Measurements from ENCODE around the gene BANF1. TPM values are rescaled to one million over a fixed set of nuclear protein-coding genes. Genes with fewer than 3 reads are reported as not detected.

Gene BANF1
- total and polyA plus RNA-seq, 4 donors: 10.7 to 100.0 (median 47.0) TPM

DNA sequence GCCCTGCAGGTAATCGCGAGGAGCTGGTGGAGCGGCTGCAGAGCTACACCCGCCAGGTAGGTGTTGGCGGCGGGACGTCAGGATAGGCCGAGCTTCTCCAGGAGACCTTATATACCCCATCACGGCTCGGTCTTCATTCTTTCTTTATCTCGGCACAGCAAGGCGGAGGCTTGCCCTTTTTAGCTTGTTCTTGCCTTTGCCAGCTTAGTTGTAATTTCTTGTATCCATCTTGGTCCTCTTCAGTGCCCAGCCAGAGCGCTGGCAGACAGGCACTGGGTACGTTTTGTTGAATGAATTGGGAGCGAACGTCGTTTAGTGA, 50.3 kb downstream of the BANF1 start:
- TF ChIP-seq REST (IDR thresholded peaks at IDR 0.05): peak; percentile 23
- TF ChIP-seq, protein P1, sequence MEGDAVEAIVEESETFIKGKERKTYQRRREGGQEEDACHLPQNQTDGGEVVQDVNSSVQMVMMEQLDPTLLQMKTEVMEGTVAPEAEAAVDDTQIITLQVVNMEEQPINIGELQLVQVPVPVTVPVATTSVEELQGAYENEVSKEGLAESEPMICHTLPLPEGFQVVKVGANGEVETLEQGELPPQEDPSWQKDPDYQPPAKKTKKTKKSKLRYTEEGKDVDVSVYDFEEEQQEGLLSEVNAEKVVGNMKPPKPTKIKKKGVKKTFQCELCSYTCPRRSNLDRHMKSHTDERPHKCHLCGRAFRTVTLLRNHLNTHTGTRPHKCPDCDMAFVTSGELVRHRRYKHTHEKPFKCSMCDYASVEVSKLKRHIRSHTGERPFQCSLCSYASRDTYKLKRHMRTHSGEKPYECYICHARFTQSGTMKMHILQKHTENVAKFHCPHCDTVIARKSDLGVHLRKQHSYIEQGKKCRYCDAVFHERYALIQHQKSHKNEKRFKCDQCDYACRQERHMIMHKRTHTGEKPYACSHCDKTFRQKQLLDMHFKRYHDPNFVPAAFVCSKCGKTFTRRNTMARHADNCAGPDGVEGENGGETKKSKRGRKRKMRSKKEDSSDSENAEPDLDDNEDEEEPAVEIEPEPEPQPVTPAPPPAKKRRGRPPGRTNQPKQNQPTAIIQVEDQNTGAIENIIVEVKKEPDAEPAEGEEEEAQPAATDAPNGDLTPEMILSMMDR (IDR thresholded peaks at IDR 0.05; ENCODE audit: low read depth, low read length, missing input control): no peak
- no peak for TF ChIP-seq HNF4G (IDR thresholded peaks at IDR 0.05)
- TF ChIP-seq FOXA1 (IDR thresholded peaks at IDR 0.05): no peak
- no peak for TF ChIP-seq GABPA (IDR thresholded peaks at IDR 0.05 in 1 of 2, conservative IDR thresholded peaks at IDR 0.05 in 1 of 2)
- TF ChIP-seq SP1 (IDR thresholded peaks at IDR 0.05): no peak
- TF ChIP-seq MAX (IDR thresholded peaks at IDR 0.05): no peak
- no peak for TF ChIP-seq YY1 (IDR thresholded peaks at IDR 0.05)
- no peak for TF ChIP-seq TAF1 (conservative IDR thresholded peaks at IDR 0.05)
- peak in 1 of 2 donors; percentile 90 for TF ChIP-seq HNF4A (conservative IDR thresholded peaks at IDR 0.05)
- TF ChIP-seq, protein P2, sequence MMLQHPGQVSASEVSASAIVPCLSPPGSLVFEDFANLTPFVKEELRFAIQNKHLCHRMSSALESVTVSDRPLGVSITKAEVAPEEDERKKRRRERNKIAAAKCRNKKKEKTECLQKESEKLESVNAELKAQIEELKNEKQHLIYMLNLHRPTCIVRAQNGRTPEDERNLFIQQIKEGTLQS (IDR thresholded peaks at IDR 0.05): no peak
- no peak for TF ChIP-seq NR2F2 (IDR thresholded peaks at IDR 0.05)
- no peak for TF ChIP-seq ZBTB33 (IDR thresholded peaks at IDR 0.05)
- no peak for TF ChIP-seq RXRA (IDR thresholded peaks at IDR 0.05)
- no peak for TF ChIP-seq RAD21 (IDR thresholded peaks at IDR 0.05)
- TF ChIP-seq JUND (IDR thresholded peaks at IDR 0.05): no peak
- TF ChIP-seq EGR1 (IDR thresholded peaks at IDR 0.05; ENCODE audit: low read depth in 2 of 2): no peak
- H3K9ac ChIP-seq (ENCODE audit: low read depth in 1 of 2, low read length in 2 of 2): peak overlapping the region; percentile 57 to 81
- no peak for DNase-seq (ENCODE audit: low spot score)
- peak overlapping the region; percentile 85 to 96 (median 91) for H3K4me3 ChIP-seq (ENCODE audit: low read depth in 1 of 3, low read length in 3 of 3)
- H3K36me3 ChIP-seq (ENCODE audit: control insufficient read depth in 4 of 4, insufficient read depth in 3 of 4, low read depth in 1 of 4, low read length in 3 of 4): peaks cover 0 to 27% (median 14%) of the 10 kb centered on the region in 4 donors
- peak overlapping the region; percentile 67 to 71 for H3K27ac ChIP-seq (ENCODE audit: low read depth in 1 of 2, low read length in 2 of 2)
- under 1% methylated on average over 17 of the region's 17 CpGs for WGBS
- H3K4me1 ChIP-seq (ENCODE audit: control insufficient read depth in 4 of 4, insufficient read depth in 4 of 4, low read length in 3 of 4): peaks cover 4 to 41% (median 27%) of the 10 kb centered on the region in 4 donors
- H3K9me3 ChIP-seq (ENCODE audit: control insufficient read depth in 4 of 4, low read length in 3 of 4): no peaks in the 10 kb centered on the region
- H3K27me3 ChIP-seq (ENCODE audit: control insufficient read depth in 4 of 4, insufficient read depth in 4 of 4, low read length in 3 of 4): peaks cover 0 to 4% (median 0%) of the 10 kb centered on the region in 4 donors

Other genes starting within 250 kb of the BANF1 start
- gene AP5B1, start 221.5 kb upstream of the BANF1 start, total RNA-seq: 10 to 100 TPM in 1 of 2 donors, 1 to 10 TPM in 1; 4.7 to 10.8 TPM
- 1 to 10 TPM; 2.0 to 5.2 TPM for gene AP5B1, start 221.5 kb upstream of the BANF1 start, polyA plus RNA-seq
- under 1 TPM in 1 of 2 donors, not detected in 1; 0.05 TPM for gene OVOL1, start 215.4 kb upstream of the BANF1 start, total RNA-seq
- gene OVOL1, start 215.4 kb upstream of the BANF1 start, polyA plus RNA-seq: not detected
- under 1 TPM; under 0.01 to 0.09 TPM for gene SNX32, start 168.5 kb upstream of the BANF1 start, total RNA-seq
- gene SNX32, start 168.5 kb upstream of the BANF1 start, polyA plus RNA-seq: under 1 TPM; 0.02 to 0.38 TPM
- gene CFL1, start 144.3 kb upstream of the BANF1 start, total RNA-seq: 100 to 1,000 TPM; 184 to 186 TPM
- gene CFL1, start 144.3 kb upstream of the BANF1 start, polyA plus RNA-seq: 100 to 1,000 TPM; 377 to 498 TPM
- 10 to 100 TPM; 20.2 to 24.7 TPM for gene MUS81, start 142.1 kb upstream of the BANF1 start, total RNA-seq
- gene MUS81, start 142.1 kb upstream of the BANF1 start, polyA plus RNA-seq: 10 to 100 TPM; 11.0 to 12.9 TPM
- gene EFEMP2, start 129.7 kb upstream of the BANF1 start, total RNA-seq: 1 to 10 TPM; 5.0 to 5.2 TPM
- gene EFEMP2, start 129.7 kb upstream of the BANF1 start, polyA plus RNA-seq: 10 to 100 TPM in 1 of 2 donors, 1 to 10 TPM in 1; 5.5 to 10.7 TPM
- 1 to 10 TPM; 1.3 to 2.9 TPM for gene CTSW, start 122.7 kb upstream of the BANF1 start, total RNA-seq
- 1 to 10 TPM; 2.0 to 2.2 TPM for gene CTSW, start 122.7 kb upstream of the BANF1 start, polyA plus RNA-seq
- gene FIBP, start 114.0 kb upstream of the BANF1 start, total RNA-seq: 10 to 100 TPM; 23.7 to 45.4 TPM
- gene FIBP, start 114.0 kb upstream of the BANF1 start, polyA plus RNA-seq: 10 to 100 TPM; 27.2 to 30.9 TPM
- 1 to 10 TPM; 6.8 to 7.0 TPM for gene CCDC85B, start 111.8 kb upstream of the BANF1 start, total RNA-seq
- 10 to 100 TPM in 1 of 2 donors, 1 to 10 TPM in 1; 4.3 to 12.6 TPM for gene CCDC85B, start 111.8 kb upstream of the BANF1 start, polyA plus RNA-seq
- under 1 TPM in 1 of 2 donors, not detected in 1; 0.17 TPM for gene FOSL1, start 102.1 kb upstream of the BANF1 start, total RNA-seq
- under 1 TPM in 1 of 2 donors, not detected in 1; 0.20 TPM for gene FOSL1, start 102.1 kb upstream of the BANF1 start, polyA plus RNA-seq
- gene C11orf68, start 83.4 kb upstream of the BANF1 start, total RNA-seq: 1 to 10 TPM; 4.4 to 9.9 TPM
- 10 to 100 TPM; 12.6 to 15.4 TPM for gene C11orf68, start 83.4 kb upstream of the BANF1 start, polyA plus RNA-seq
- 10 to 100 TPM; 18.1 to 47.2 TPM for gene DRAP1, start 83.1 kb upstream of the BANF1 start, total RNA-seq
- gene DRAP1, start 83.1 kb upstream of the BANF1 start, polyA plus RNA-seq: 10 to 100 TPM; 37.3 to 57.3 TPM
- gene TSGA10IP, start 57.0 kb upstream of the BANF1 start, total RNA-seq: not detected
- under 1 TPM in 1 of 2 donors, not detected in 1; 0.02 TPM for gene TSGA10IP, start 57.0 kb upstream of the BANF1 start, polyA plus RNA-seq
- 10 to 100 TPM; 15.1 to 24.3 TPM for gene SART1, start 40.8 kb upstream of the BANF1 start, total RNA-seq
- gene SART1, start 40.8 kb upstream of the BANF1 start, polyA plus RNA-seq: 10 to 100 TPM; 13.6 to 15.1 TPM
- gene EIF1AD, start 346 bp upstream of the BANF1 start, total RNA-seq: 10 to 100 TPM; 15.9 to 18.2 TPM
- 10 to 100 TPM in 1 of 2 donors, 1 to 10 TPM in 1; 6.3 to 12.6 TPM for gene EIF1AD, start 346 bp upstream of the BANF1 start, polyA plus RNA-seq
- gene CST6, start 9.5 kb downstream of the BANF1 start, total RNA-seq: not detected
- gene CST6, start 9.5 kb downstream of the BANF1 start, polyA plus RNA-seq: not detected
- gene CATSPER1, start 24.0 kb downstream of the BANF1 start, total RNA-seq: under 1 TPM in 1 of 2 donors, not detected in 1; 0.17 TPM
- not detected for gene CATSPER1, start 24.0 kb downstream of the BANF1 start, polyA plus RNA-seq
- gene GAL3ST3, start 46.7 kb downstream of the BANF1 start, total RNA-seq: not detected
- gene GAL3ST3, start 46.7 kb downstream of the BANF1 start, polyA plus RNA-seq: not detected
- gene SF3B2, start 49.9 kb downstream of the BANF1 start, total RNA-seq: 10 to 100 TPM; 55.7 to 67.6 TPM
- gene SF3B2, start 49.9 kb downstream of the BANF1 start, polyA plus RNA-seq: 10 to 100 TPM; 50.5 to 58.7 TPM
- 1 to 10 TPM; 7.1 to 9.1 TPM for gene PACS1, start 67.8 kb downstream of the BANF1 start, total RNA-seq
- 1 to 10 TPM; 2.7 to 7.6 TPM for gene PACS1, start 67.8 kb downstream of the BANF1 start, polyA plus RNA-seq